Neuronal stem cell (in vitro differentiated cells): ENCODE results near the gene HDAC4.
A peak's percentile ranks its signal among the peaks of the same experiment; 100 is the strongest.

Source experiments
- DNase-seq: peaks from one replicate; pipeline ENCODE4 v3.0.0-alpha.2; 2013; ENCODE audit warnings: low spot score
- H2AFZ ChIP-seq: one replicate; pipeline ENCODE4 v1.6.1; 2013; ENCODE audit warnings: mild to moderate bottlenecking, low read length, inconsistent platforms
- H2AK5ac ChIP-seq: 2 replicates; pipeline ENCODE4 v1.6.1; 2013; ENCODE audit warnings: low read depth, mild to moderate bottlenecking, inconsistent platforms, low read length, moderate library complexity, mixed read lengths
- H2BK120ac ChIP-seq: 2 replicates; pipeline ENCODE4 v1.6.1; 2013; ENCODE audit warnings: low read depth, mild to moderate bottlenecking, inconsistent platforms, low read length, moderate library complexity, mixed read lengths
- H2BK12ac ChIP-seq: one replicate; pipeline ENCODE4 v1.6.1; 2013; ENCODE audit warnings: low read length, inconsistent platforms
- H2BK15ac ChIP-seq: 2 replicates; pipeline ENCODE4 v1.6.1; 2013; ENCODE audit warnings: mild to moderate bottlenecking, low read length, inconsistent platforms, mixed read lengths
- H2BK5ac ChIP-seq: one replicate; pipeline ENCODE4 v1.6.1; 2013; ENCODE audit warnings: inconsistent platforms, mild to moderate bottlenecking, low read length, moderate library complexity
- H3K14ac ChIP-seq: one replicate; pipeline ENCODE4 v1.6.1; 2013; ENCODE audit warnings: low read length, inconsistent platforms
- H3K18ac ChIP-seq: 2 replicates; pipeline ENCODE4 v1.6.1; 2013; ENCODE audit warnings: low read length, inconsistent platforms
- H3K23ac ChIP-seq: 2 replicates; pipeline ENCODE4 v1.6.1; 2013; ENCODE audit warnings: low read depth, mild to moderate bottlenecking, mixed read lengths, low read length, inconsistent platforms; ENCODE audit not compliant: poor library complexity
- H3K27ac ChIP-seq: replicated peaks from 3 replicates; pipeline ENCODE4 v1.5.1; 2013; ENCODE audit warnings: low read length, inconsistent platforms
- H3K27me3 ChIP-seq, 3 experiments: 2 replicates each; pipeline ENCODE4 v1.6.1; 2013; ENCODE audit warnings: low read length in 3 of 3, mild to moderate bottlenecking in 2 of 3, inconsistent platforms in 1 of 3, low read depth in 1 of 3, mixed read lengths in 1 of 3, moderate library complexity in 1 of 3; ENCODE audit not compliant: control insufficient read depth in 3 of 3, insufficient read depth in 3 of 3
- H3K36me3 ChIP-seq, 2 donors: replicated peaks in 1 of 2; 2 replicates each; pipeline ENCODE4 v1.6.1; 2013; ENCODE audit warnings: low read length in 2 of 2; ENCODE audit not compliant: control insufficient read depth in 2 of 2, insufficient read depth in 2 of 2
- H3K4ac ChIP-seq: 2 replicates; pipeline ENCODE4 v1.6.1; 2013; ENCODE audit warnings: inconsistent platforms, mild to moderate bottlenecking, low read length, moderate library complexity
- H3K4me1 ChIP-seq, 2 donors: 1 replicate in 1 of 2; 2 replicates in 1 of 2; pipeline ENCODE4 v1.6.1; 2013; ENCODE audit warnings: low read length in 2 of 2, low read depth in 1 of 2; ENCODE audit not compliant: control insufficient read depth in 2 of 2, insufficient read depth in 1 of 2
- H3K4me2 ChIP-seq: one replicate; pipeline ENCODE4 v1.6.1; 2013; ENCODE audit warnings: mild to moderate bottlenecking, low read length, inconsistent platforms; ENCODE audit not compliant: insufficient read depth, poor library complexity, severe bottlenecking
- H3K4me3 ChIP-seq, 2 donors: 2 replicates each; pipeline ENCODE4 v1.5.1; 2013; ENCODE audit warnings: low read length in 2 of 2, mild to moderate bottlenecking in 2 of 2, inconsistent platforms in 1 of 2, moderate library complexity in 1 of 2
- H3K79me1 ChIP-seq: one replicate; pipeline ENCODE4 v1.6.1; 2013; ENCODE audit warnings: low read depth, mild to moderate bottlenecking, inconsistent platforms, low read length, moderate library complexity
- H3K9ac ChIP-seq: one replicate; pipeline ENCODE4 v1.6.1; 2013; ENCODE audit warnings: mild to moderate bottlenecking, low read depth, low read length, inconsistent platforms; ENCODE audit not compliant: poor library complexity
- H3K9me3 ChIP-seq, 2 donors: replicated peaks in 1 of 2; 2 replicates each; pipeline versions ENCODE3 to v1.6.1; 2013; ENCODE audit warnings: low read length in 2 of 2, mild to moderate bottlenecking in 2 of 2, inconsistent platforms in 1 of 2, low read depth in 1 of 2, mixed read lengths in 1 of 2, moderate library complexity in 1 of 2; ENCODE audit not compliant: control insufficient read depth in 2 of 2, insufficient read depth in 1 of 2
- H4K8ac ChIP-seq: one replicate; pipeline ENCODE4 v1.6.1; 2013; ENCODE audit warnings: low read depth, mild to moderate bottlenecking, inconsistent platforms, low read length, moderate library complexity
- H4K91ac ChIP-seq: one replicate; pipeline ENCODE4 v1.6.1; 2013; ENCODE audit warnings: low read length, low read depth, mild to moderate bottlenecking, inconsistent platforms; ENCODE audit not compliant: poor library complexity
- WGBS, 2 donors: extraction: QIAGEN DNeasy Blood & Tissue Kit; methylation state at CpG; one replicate each; pipeline ENCODE4 v1.1.7; 2013; ENCODE audit warnings: missing lambda C conversion rate in 2 of 2, mixed read lengths in 1 of 2; ENCODE audit not compliant: insufficient read length in 2 of 2, insufficient replicate concordance in 1 of 2; ENCODE audit errors: extremely low coverage in 2 of 2; 5-methylcytosine and 5-hydroxymethylcytosine counted together

The HDAC4 gene

GRCh38 chr2:239223310-239224198, 177.3 kb downstream of the HDAC4 start:
- Histone ChIP-seq H3K27me3 (no peaks in the 10 kb centered on the region), H2BK120ac (no peak overlapping the region), H2AK5ac (no peak overlapping the region), H3K9ac (no peak overlapping the region), H2BK12ac (no peak overlapping the region), H3K4me3 (no peak overlapping the region), H4K91ac (no peak overlapping the region), H2BK5ac (no peak overlapping the region), H3K18ac (peak overlapping the region; percentile 55), H3K4ac (no peak overlapping the region), H3K14ac (no peak overlapping the region), H3K36me3 (no peaks in the 10 kb centered on the region), H3K27ac (no peak overlapping the region), H3K79me1 (peaks cover 9% of the 10 kb centered on the region), H3K4me1 (peaks cover 2 to 20% of the 10 kb centered on the region in 2 donors), H3K9me3 (peaks cover 0 to 1% of the 10 kb centered on the region in 2 donors), H2AFZ (no peak overlapping the region), H2BK15ac (no peak overlapping the region), H3K4me2 (no peak overlapping the region), H3K23ac (no peak overlapping the region), H4K8ac (no peak overlapping the region)
- no peak for DNase-seq
- no CpG with 5 or more reads among the region's 24 CpGs for WGBS, 2 donors

GRCh38 chr2:239222706-239223309, 178.0 kb downstream of the HDAC4 start:
- H3K79me1 ChIP-seq: peaks cover 6% of the 10 kb centered on the region
- no peak overlapping the region for H3K23ac ChIP-seq
- no peak overlapping the region for H3K4me3 ChIP-seq
- no peak overlapping the region for H4K91ac ChIP-seq
- H3K36me3 ChIP-seq: no peaks in the 10 kb centered on the region
- peaks cover 2 to 20% of the 10 kb centered on the region in 2 donors for H3K4me1 ChIP-seq
- peaks cover 0 to 1% of the 10 kb centered on the region in 2 donors for H3K9me3 ChIP-seq
- no peak overlapping the region for H2BK12ac ChIP-seq
- no peak overlapping the region for H3K27ac ChIP-seq
- H2BK5ac ChIP-seq: no peak overlapping the region
- no peak overlapping the region for H2AK5ac ChIP-seq
- H2BK15ac ChIP-seq: no peak overlapping the region
- H3K18ac ChIP-seq: peak overlapping the region; percentile 55
- DNase-seq: no peak
- H3K4me2 ChIP-seq: no peak overlapping the region
- no peak overlapping the region for H3K4ac ChIP-seq
- H3K27me3 ChIP-seq: no peaks in the 10 kb centered on the region
- no peak overlapping the region for H2AFZ ChIP-seq
- H3K9ac ChIP-seq: no peak overlapping the region
- H4K8ac ChIP-seq: no peak overlapping the region
- no peak overlapping the region for H2BK120ac ChIP-seq
- WGBS, 2 donors: no CpG with 5 or more reads among the region's 10 CpGs
- H3K14ac ChIP-seq: no peak overlapping the region

GRCh38 chr2:239222312-239222660, 178.5 kb downstream of the HDAC4 start:
- Histone ChIP-seq H3K27me3 (no peaks in the 10 kb centered on the region), H3K36me3 (no peaks in the 10 kb centered on the region), H3K4me2 (no peak overlapping the region), H2BK15ac (no peak overlapping the region), H3K9me3 (peaks cover 0 to 1% of the 10 kb centered on the region in 2 donors), H2AFZ (no peak overlapping the region), H3K18ac (no peak overlapping the region), H3K4me1 (peaks cover 2 to 20% of the 10 kb centered on the region in 2 donors), H2BK12ac (no peak overlapping the region), H3K4ac (no peak overlapping the region), H2BK120ac (no peak overlapping the region), H4K91ac (no peak overlapping the region), H3K9ac (no peak overlapping the region), H3K27ac (no peak overlapping the region), H2BK5ac (no peak overlapping the region), H3K14ac (no peak overlapping the region), H3K4me3 (no peak overlapping the region), H2AK5ac (no peak overlapping the region), H4K8ac (no peak overlapping the region), H3K79me1 (peaks cover 4% of the 10 kb centered on the region), H3K23ac (no peak overlapping the region)
- no peak for DNase-seq
- WGBS, 2 donors: no CpG with 5 or more reads among the region's 2 CpGs

- Histone ChIP-seq H3K36me3 (no peaks in the 10 kb centered on the region), H3K9me3 (peaks cover 0 to 1% of the 10 kb centered on the region in 2 donors), H3K4ac (no peak overlapping the region), H2BK5ac (no peak overlapping the region), H2AFZ (no peak overlapping the region), H3K4me3 (no peak overlapping the region), H4K91ac (no peak overlapping the region), H2BK12ac (no peak overlapping the region), H3K27ac (no peak overlapping the region), H3K4me1 (peaks cover 2 to 20% of the 10 kb centered on the region in 2 donors), H3K4me2 (no peak overlapping the region), H2AK5ac (no peak overlapping the region), H2BK120ac (no peak overlapping the region), H3K18ac (no peak overlapping the region), H4K8ac (no peak overlapping the region), H3K27me3 (no peaks in the 10 kb centered on the region), H2BK15ac (no peak overlapping the region), H3K14ac (no peak overlapping the region), H3K79me1 (peaks cover 5% of the 10 kb centered on the region), H3K9ac (no peak overlapping the region), H3K23ac (no peak overlapping the region)
- no CpG with 5 or more reads among the region's 15 CpGs for WGBS, 2 donors
- DNase-seq: no peak
Measured at GRCh38 chr2:239220981-239221396, 179.8 kb downstream of the HDAC4 start.
